Measurements from ENCODE around the gene DNAH1.

Gene DNAH1

DNA sequence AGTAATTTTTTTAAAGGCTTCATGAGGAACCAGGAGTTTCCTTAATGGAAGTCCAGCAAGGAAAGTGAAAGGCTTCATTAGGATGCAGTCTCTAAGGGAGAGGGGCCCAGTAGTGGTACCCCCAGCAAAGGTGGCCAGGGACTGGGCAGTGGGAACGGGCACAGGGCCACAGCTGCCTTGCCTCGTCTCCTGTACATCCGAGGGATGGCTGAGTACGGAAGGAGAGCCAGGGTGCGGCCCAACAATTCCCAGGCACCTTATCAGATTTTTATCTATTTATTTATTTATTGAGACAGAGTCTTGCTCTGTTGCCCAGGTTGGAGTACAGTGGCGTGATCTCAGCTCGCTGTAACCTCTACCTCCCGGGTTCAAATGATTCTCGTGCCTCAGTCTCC, 114.3 kb downstream of the DNAH1 start:
- ATAC-seq (ENCODE audit: low read depth), result no peak
- no peak overlapping the region for H3K27ac ChIP-seq (ENCODE audit: poor library complexity, severe bottlenecking)
- no peaks in the 10 kb centered on the region for H3K9me3 ChIP-seq (ENCODE audit: severe bottlenecking)
- no peaks in the 10 kb centered on the region for H3K4me1 ChIP-seq (ENCODE audit: insufficient read depth, poor library complexity, severe bottlenecking)
- no peak for DNase-seq (ENCODE audit: low spot score)
- no peak overlapping the region for H3K4me3 ChIP-seq (ENCODE audit: severe bottlenecking)
- TF ChIP-seq, protein P1, sequence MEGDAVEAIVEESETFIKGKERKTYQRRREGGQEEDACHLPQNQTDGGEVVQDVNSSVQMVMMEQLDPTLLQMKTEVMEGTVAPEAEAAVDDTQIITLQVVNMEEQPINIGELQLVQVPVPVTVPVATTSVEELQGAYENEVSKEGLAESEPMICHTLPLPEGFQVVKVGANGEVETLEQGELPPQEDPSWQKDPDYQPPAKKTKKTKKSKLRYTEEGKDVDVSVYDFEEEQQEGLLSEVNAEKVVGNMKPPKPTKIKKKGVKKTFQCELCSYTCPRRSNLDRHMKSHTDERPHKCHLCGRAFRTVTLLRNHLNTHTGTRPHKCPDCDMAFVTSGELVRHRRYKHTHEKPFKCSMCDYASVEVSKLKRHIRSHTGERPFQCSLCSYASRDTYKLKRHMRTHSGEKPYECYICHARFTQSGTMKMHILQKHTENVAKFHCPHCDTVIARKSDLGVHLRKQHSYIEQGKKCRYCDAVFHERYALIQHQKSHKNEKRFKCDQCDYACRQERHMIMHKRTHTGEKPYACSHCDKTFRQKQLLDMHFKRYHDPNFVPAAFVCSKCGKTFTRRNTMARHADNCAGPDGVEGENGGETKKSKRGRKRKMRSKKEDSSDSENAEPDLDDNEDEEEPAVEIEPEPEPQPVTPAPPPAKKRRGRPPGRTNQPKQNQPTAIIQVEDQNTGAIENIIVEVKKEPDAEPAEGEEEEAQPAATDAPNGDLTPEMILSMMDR (IDR thresholded peaks at IDR 0.05; ENCODE audit: poor library complexity, severe bottlenecking), result no peak
- no peaks in the 10 kb centered on the region for H3K36me3 ChIP-seq (ENCODE audit: low read depth)
- H3K27me3 ChIP-seq (ENCODE audit: insufficient read depth, poor library complexity, severe bottlenecking), result no peaks in the 10 kb centered on the region

DNA sequence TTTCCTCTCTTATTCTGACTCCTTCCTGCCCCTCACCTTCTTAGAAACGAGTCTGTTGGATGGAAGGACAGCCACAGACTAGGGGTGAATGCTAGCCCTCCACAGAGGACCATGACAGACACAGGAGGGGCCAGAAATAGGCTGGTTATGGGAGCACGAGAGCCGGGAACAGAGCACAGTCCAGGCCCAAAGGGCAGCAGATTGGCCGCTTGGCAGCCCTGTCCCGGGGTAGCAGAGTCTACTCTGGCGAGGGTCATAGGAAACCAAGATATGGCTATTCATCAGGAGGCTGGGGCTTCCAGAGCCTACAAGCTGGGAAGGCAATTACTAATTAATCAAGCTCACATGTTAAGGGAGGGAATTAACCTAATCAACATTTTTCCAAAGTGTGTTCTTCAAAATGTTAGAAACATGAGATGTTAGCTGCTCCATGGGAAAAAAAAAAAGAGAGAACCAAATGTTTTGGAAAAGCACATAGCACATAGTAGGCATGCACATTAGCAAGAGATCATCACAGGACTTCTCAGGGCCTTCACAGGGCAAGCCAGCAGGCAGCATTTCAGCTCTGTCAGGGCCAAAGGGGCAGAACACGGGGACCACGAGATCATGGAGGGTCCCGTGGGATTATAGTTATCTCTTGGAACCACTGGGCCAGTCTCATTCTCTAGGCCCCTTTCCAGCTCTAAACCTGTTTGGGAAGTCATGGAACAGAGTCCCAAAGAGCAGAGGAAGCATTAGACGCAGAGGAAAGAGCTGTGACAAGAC, 115.5 kb downstream of the DNAH1 start:
- Histone ChIP-seq H3K27ac (ENCODE audit: poor library complexity, severe bottlenecking) (no peak overlapping the region), H3K9me3 (ENCODE audit: severe bottlenecking) (no peaks in the 10 kb centered on the region), H3K4me1 (ENCODE audit: insufficient read depth, poor library complexity, severe bottlenecking) (no peaks in the 10 kb centered on the region), H3K27me3 (ENCODE audit: insufficient read depth, poor library complexity, severe bottlenecking) (no peaks in the 10 kb centered on the region), H3K36me3 (ENCODE audit: low read depth) (no peaks in the 10 kb centered on the region), H3K4me3 (ENCODE audit: severe bottlenecking) (no peak overlapping the region)
- TF ChIP-seq, protein P1 (IDR thresholded peaks at IDR 0.05; ENCODE audit: poor library complexity, severe bottlenecking), result no peak
- DNase-seq (ENCODE audit: low spot score) (no peak), ATAC-seq (ENCODE audit: low read depth) (no peak)

DNA sequence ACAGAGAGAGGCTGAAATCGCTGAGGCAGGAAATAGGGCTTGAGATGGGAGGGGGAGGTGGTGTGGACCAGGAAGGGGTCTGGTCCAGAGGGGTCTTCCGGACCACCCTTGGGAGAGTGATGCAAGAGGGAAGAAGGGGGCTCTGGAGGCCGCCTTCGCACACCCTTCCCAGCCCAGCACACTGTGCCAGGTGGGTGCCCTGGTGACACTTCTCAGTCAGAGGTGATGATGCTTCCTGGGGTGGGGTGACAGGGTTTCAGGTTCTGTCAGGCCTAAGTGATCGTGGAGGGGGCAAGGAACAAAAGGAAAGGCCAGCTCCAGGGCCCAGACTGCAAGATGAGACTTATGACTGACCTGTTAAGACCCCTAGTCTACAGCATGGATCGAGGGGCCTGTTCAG, 116.1 kb downstream of the DNAH1 start:
- H3K36me3 ChIP-seq (ENCODE audit: low read depth), result no peaks in the 10 kb centered on the region
- H3K9me3 ChIP-seq (ENCODE audit: severe bottlenecking), result no peaks in the 10 kb centered on the region
- no peak overlapping the region for H3K27ac ChIP-seq (ENCODE audit: poor library complexity, severe bottlenecking)
- H3K4me1 ChIP-seq (ENCODE audit: insufficient read depth, poor library complexity, severe bottlenecking), result no peaks in the 10 kb centered on the region
- TF ChIP-seq, protein P1 (IDR thresholded peaks at IDR 0.05; ENCODE audit: poor library complexity, severe bottlenecking), result no peak
- no peak for DNase-seq (ENCODE audit: low spot score)
- H3K27me3 ChIP-seq (ENCODE audit: insufficient read depth, poor library complexity, severe bottlenecking), result no peaks in the 10 kb centered on the region
- H3K4me3 ChIP-seq (ENCODE audit: severe bottlenecking), result no peak overlapping the region
- ATAC-seq (ENCODE audit: low read depth), result no peak

DNA sequence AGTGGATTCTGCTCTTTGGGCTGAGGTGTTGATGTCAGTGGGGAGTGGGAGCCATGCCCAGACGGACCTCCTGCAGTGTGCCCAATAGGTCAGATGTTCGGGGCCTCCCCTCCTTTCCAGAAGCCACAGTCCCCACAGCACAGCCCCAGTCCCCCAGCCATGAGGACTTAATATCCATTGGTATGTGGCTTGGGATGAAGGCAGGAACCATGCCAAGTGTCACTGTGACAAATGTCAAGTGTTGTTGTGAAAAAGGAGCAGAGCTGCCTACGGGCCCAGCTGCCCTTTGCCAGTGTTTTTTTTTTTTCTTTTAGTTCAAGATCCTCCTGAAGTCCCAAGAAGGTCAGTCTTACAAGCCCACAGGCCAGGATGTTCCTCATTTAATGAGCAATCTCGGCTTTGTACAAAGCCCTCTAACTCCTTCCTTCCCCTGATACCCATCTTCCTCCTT, 116.6 kb downstream of the DNAH1 start:
- Histone ChIP-seq H3K4me3 (ENCODE audit: severe bottlenecking) (no peak overlapping the region), H3K27ac (ENCODE audit: poor library complexity, severe bottlenecking) (no peak overlapping the region), H3K27me3 (ENCODE audit: insufficient read depth, poor library complexity, severe bottlenecking) (no peaks in the 10 kb centered on the region), H3K4me1 (ENCODE audit: insufficient read depth, poor library complexity, severe bottlenecking) (peaks cover 1% of the 10 kb centered on the region), H3K36me3 (ENCODE audit: low read depth) (no peaks in the 10 kb centered on the region), H3K9me3 (ENCODE audit: severe bottlenecking) (no peaks in the 10 kb centered on the region)
- ATAC-seq (ENCODE audit: low read depth), result no peak
- DNase-seq (ENCODE audit: low spot score), result no peak
- TF ChIP-seq, protein P1 (IDR thresholded peaks at IDR 0.05; ENCODE audit: poor library complexity, severe bottlenecking), result no peak

DNA sequence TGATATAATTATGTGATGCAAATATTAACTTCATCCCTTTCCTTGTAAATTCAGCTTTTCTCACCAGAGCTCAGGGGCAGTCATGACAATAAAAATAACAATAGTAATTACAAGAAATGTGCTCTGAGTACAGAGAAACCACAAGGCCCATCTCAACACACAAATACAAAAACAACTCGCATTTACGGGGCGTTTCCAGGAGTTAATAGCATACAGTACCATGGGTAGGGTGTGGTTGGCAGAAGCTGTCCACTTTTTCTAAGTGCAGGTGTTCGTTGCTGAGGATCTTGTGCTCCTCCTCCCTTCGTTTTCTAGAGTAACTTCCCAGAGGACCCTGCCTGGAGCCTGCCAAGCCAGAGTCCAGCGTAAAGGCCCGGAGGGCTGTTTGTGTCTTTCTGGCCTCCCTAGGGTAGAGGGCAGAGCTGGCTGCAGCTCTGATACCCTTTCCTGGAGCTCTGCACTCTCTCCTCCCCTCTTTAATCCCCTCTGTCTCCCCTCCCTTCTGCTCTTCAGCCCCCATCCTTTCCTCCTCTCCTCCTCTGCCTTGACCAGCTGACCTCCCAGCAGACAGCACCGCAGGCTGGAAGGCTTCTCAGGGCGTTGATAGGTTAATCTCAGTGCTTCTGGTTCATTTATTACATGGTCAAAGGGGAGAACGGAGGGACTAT, 117.3 kb downstream of the DNAH1 start:
- ATAC-seq (ENCODE audit: low read depth), result no peak
- H3K4me1 ChIP-seq (ENCODE audit: insufficient read depth, poor library complexity, severe bottlenecking), result peaks cover 5% of the 10 kb centered on the region

More for the DNA sequence above, 117.3 kb downstream of the DNAH1 start:
- H3K27me3 ChIP-seq (ENCODE audit: insufficient read depth, poor library complexity, severe bottlenecking), result no peaks in the 10 kb centered on the region
- H3K4me3 ChIP-seq (ENCODE audit: severe bottlenecking), result no peak overlapping the region
- TF ChIP-seq, protein P1 (IDR thresholded peaks at IDR 0.05; ENCODE audit: poor library complexity, severe bottlenecking), result no peak
- H3K9me3 ChIP-seq (ENCODE audit: severe bottlenecking), result no peaks in the 10 kb centered on the region
- H3K36me3 ChIP-seq (ENCODE audit: low read depth), result no peaks in the 10 kb centered on the region
- DNase-seq (ENCODE audit: low spot score), result no peak
- H3K27ac ChIP-seq (ENCODE audit: poor library complexity, severe bottlenecking), result no peak overlapping the region

All from RWPE2 (cell line).